ENCODE data around the gene LDLRAD2. TPM values are rescaled to one million over a fixed set of nuclear protein-coding genes. Genes with fewer than 3 reads are reported as not detected.
A peak's percentile ranks its signal among the peaks of the same experiment; 100 is the strongest.
"Not testable (repeated sequence)": the region's sequence is repeated elsewhere in the genome, so short reads cannot be mapped to it uniquely, and the experiment has no call there.

Gene LDLRAD2
- total RNA-seq, 1 experiment from 2014 or later, result not detected

GRCh38 chr1:21763694-21764419 lies 48.2 kb upstream of the LDLRAD2 start:
- H3F3A ChIP-seq (ENCODE audit: low read length, unreplicated experiment), result no peaks in the 10 kb centered on the region
- H4K20me1 ChIP-seq (ENCODE audit: low read length), result 0 out of 2 replicates have a peak, but pooled peaks cover 9% of the 10 kb centered on the region
- no peaks in the 10 kb centered on the region for H3K9me2 ChIP-seq (replicated peaks; ENCODE audit: low read length)
- no peaks in the 10 kb centered on the region for H3K9me3 ChIP-seq (ENCODE audit: low read length)
- DNase-seq (no peak), ATAC-seq (no peak)
- peak overlapping the region; percentile 68 for H3K27ac ChIP-seq (ENCODE audit: low read length)
- peaks cover 90% of the 10 kb centered on the region for H3K79me2 ChIP-seq (ENCODE audit: low read length)
- no peak overlapping the region for H3K9ac ChIP-seq (ENCODE audit: low read length)
- H3K4me3 ChIP-seq (ENCODE audit: low read length), result no peak overlapping the region
- ChIA-PET CTCF (interaction anchor here (0.9 kb wide), 1 partner anchor 19 kb away, joined by 4 read pairs; the partner anchor contains the start of gene USP48), POLR2A (ENCODE audit: unreplicated experiment) (interaction anchor here (0.6 kb wide), 1 partner anchor 9 kb away, joined by 3 read pairs; no protein-coding TSS in a partner anchor)
- no TSS peak for BruUV-seq (replicated peaks)
- H3K4me2 ChIP-seq (ENCODE audit: low read length), result no peak overlapping the region
- intact Hi-C loops (cut with micrococcal nuclease), result no loop called here
- H3K36me3 ChIP-seq (ENCODE audit: low read depth, low read length), result no peaks in the 10 kb centered on the region
- TF ChIP-seq EZH2phosphoT487 (IDR thresholded peaks at IDR 0.05; ENCODE audit: borderline replicate concordance, low read length), result no peak
- H2AFZ ChIP-seq (ENCODE audit: low read length), result no peak overlapping the region
- H3K27me3 ChIP-seq (ENCODE audit: low read length), result no peaks in the 10 kb centered on the region
- H3K4me1 ChIP-seq (ENCODE audit: insufficient read depth, low read length), result peaks cover 30% of the 10 kb centered on the region

- Histone ChIP-seq H3K9me3 (ENCODE audit: low read length) (no peaks in the 10 kb centered on the region), H3K4me3 (ENCODE audit: low read length) (no peak overlapping the region), H3F3A (ENCODE audit: low read length, unreplicated experiment) (no peaks in the 10 kb centered on the region), H3K4me2 (ENCODE audit: low read length) (peak overlapping the region; percentile 25), H3K27me3 (ENCODE audit: low read length) (no peaks in the 10 kb centered on the region), H3K9me2 (replicated peaks; ENCODE audit: low read length) (no peaks in the 10 kb centered on the region), H3K27ac (ENCODE audit: low read length) (peak overlapping the region; percentile 68), H3K9ac (ENCODE audit: low read length) (peak overlapping the region; percentile 7; the same call in 1 of the 2 replicates), H3K4me1 (ENCODE audit: insufficient read depth, low read length) (peaks cover 30% of the 10 kb centered on the region), H3K36me3 (ENCODE audit: low read depth, low read length) (no peaks in the 10 kb centered on the region), H3K79me2 (ENCODE audit: low read length) (peaks cover 90% of the 10 kb centered on the region), H2AFZ (ENCODE audit: low read length) (no peak overlapping the region), H4K20me1 (ENCODE audit: low read length) (0 out of 2 replicates have a peak, but pooled peaks cover 5% of the 10 kb centered on the region)
- intact Hi-C loops (cut with micrococcal nuclease), result no loop called here
- ATAC-seq (peak; percentile 90), DNase-seq (peak; percentile 98)
- ChIA-PET CTCF (interaction anchor here (0.9 kb wide), 1 partner anchor 18 kb away, joined by 4 read pairs; the partner anchor contains the start of gene USP48), POLR2A (ENCODE audit: unreplicated experiment) (interaction anchor here (0.6 to 0.7 kb wide), 2 partner anchors 10 to 165 kb away, joined by 3 to 32 read pairs; no protein-coding TSS in a partner anchor)
- TF ChIP-seq EZH2 (IDR thresholded peaks at IDR 0.05; ENCODE audit: low read length, unreplicated experiment), result no peak
- TF ChIP-seq EZH2phosphoT487 (IDR thresholded peaks at IDR 0.05; ENCODE audit: borderline replicate concordance, low read length), result no peak
- no peak for TF ChIP-seq CTCF (conservative IDR thresholded peaks at IDR 0.05; ENCODE audit: low read depth, low read length)
- no TSS peak for BruUV-seq (replicated peaks)
These were observed 47.2 kb upstream of the LDLRAD2 start for GRCh38 chr1:21764615-21765423.

- ChIA-PET POLR2A (ENCODE audit: unreplicated experiment) (no interaction called here), CTCF (no interaction called here)
- Histone ChIP-seq H4K20me1 (ENCODE audit: low read length) (0 out of 2 replicates have a peak, but pooled peaks cover 5% of the 10 kb centered on the region), H3K9me3 (ENCODE audit: low read length) (no peaks in the 10 kb centered on the region), H3K27me3 (ENCODE audit: low read length) (no peaks in the 10 kb centered on the region), H3K36me3 (ENCODE audit: low read depth, low read length) (no peaks in the 10 kb centered on the region), H3K9me2 (replicated peaks; ENCODE audit: low read length) (no peaks in the 10 kb centered on the region), H3K9ac (ENCODE audit: low read length) (no peak overlapping the region), H2AFZ (ENCODE audit: low read length) (no peak overlapping the region), H3K4me3 (ENCODE audit: low read length) (no peak overlapping the region), H3K79me2 (ENCODE audit: low read length) (peaks cover 92% of the 10 kb centered on the region), H3K4me2 (ENCODE audit: low read length) (no peak overlapping the region), H3K27ac (ENCODE audit: low read length) (no peak overlapping the region), H3K4me1 (ENCODE audit: insufficient read depth, low read length) (peaks cover 30% of the 10 kb centered on the region), H3F3A (ENCODE audit: low read length, unreplicated experiment) (no peaks in the 10 kb centered on the region)
- DNase-seq (no peak), ATAC-seq (no peak)
- BruUV-seq (replicated peaks), result no TSS peak
- intact Hi-C loops (cut with micrococcal nuclease), result no loop called here
- TF ChIP-seq EZH2 (IDR thresholded peaks at IDR 0.05; ENCODE audit: low read length, unreplicated experiment), result no peak
- TF ChIP-seq EZH2phosphoT487 (IDR thresholded peaks at IDR 0.05; ENCODE audit: borderline replicate concordance, low read length), result no peak
- TF ChIP-seq CTCF (conservative IDR thresholded peaks at IDR 0.05; ENCODE audit: low read depth, low read length), result no peak
These were observed 45.9 kb upstream of the LDLRAD2 start for GRCh38 chr1:21766210-21766609.

- H3K4me2 ChIP-seq (ENCODE audit: low read length); H4K20me1 ChIP-seq (ENCODE audit: low read length); H3K27me3 ChIP-seq (ENCODE audit: low read length); H3K9me2 ChIP-seq (replicated peaks; ENCODE audit: low read length); H3K36me3 ChIP-seq (ENCODE audit: low read depth, low read length); ATAC-seq; DNase-seq; H3K9me3 ChIP-seq (ENCODE audit: low read length); POLR2A ChIA-PET (ENCODE audit: unreplicated experiment); CTCF ChIA-PET; H3K9ac ChIP-seq (ENCODE audit: low read length); H3F3A ChIP-seq (ENCODE audit: low read length, unreplicated experiment); H3K27ac ChIP-seq (ENCODE audit: low read length); H2AFZ ChIP-seq (ENCODE audit: low read length); H3K4me3 ChIP-seq (ENCODE audit: low read length); BruUV-seq (replicated peaks); intact Hi-C loops (cut with micrococcal nuclease): not testable (repeated sequence)
- Histone ChIP-seq H3K79me2 (ENCODE audit: low read length) (peaks cover 91% of the 10 kb centered on the region), H3K4me1 (ENCODE audit: insufficient read depth, low read length) (peaks cover 30% of the 10 kb centered on the region)
These were observed 45.0 kb upstream of the LDLRAD2 start for GRCh38 chr1:21767106-21767505.

Measured in PC-3 (cell line).